HFF-Myc (cell line): Measurements from ENCODE around the gene C6orf15.

Experiments
- DNase-seq: peaks from one replicate; pipeline ENCODE4 v3.0.0-alpha.2; 2011; ENCODE audit warnings: low read depth; ENCODE audit errors: extremely low read depth
- H3K4me3 ChIP-seq: replicated peaks from 2 replicates; pipeline ENCODE4 v1.5.1; 2011; ENCODE audit warnings: low read depth, mild to moderate bottlenecking, control low read depth, low read length
- CTCF ChIP-seq: IDR thresholded peaks from 2 replicates; pipeline ENCODE4 v1.5.1; 2012; ENCODE audit warnings: mild to moderate bottlenecking, low read depth, low read length, control low read depth; ENCODE audit errors: missing control alignments

C6orf15 gene

GRCh38 chr6:31125586-31126363, 13.4 kb upstream of the C6orf15 start:
- no peak overlapping the region for H3K4me3 ChIP-seq
- no peak for DNase-seq
- TF ChIP-seq CTCF, result no peak

- TF ChIP-seq CTCF, result no peak
- DNase-seq, result no peak
- no peak overlapping the region for H3K4me3 ChIP-seq
Measured at GRCh38 chr6:31125162-31125561, 12.8 kb upstream of the C6orf15 start.

GRCh38 chr6:31122791-31123706, 10.7 kb upstream of the C6orf15 start:
- no peak overlapping the region for H3K4me3 ChIP-seq
- DNase-seq, result no peak
- TF ChIP-seq CTCF, result no peak

DNA sequence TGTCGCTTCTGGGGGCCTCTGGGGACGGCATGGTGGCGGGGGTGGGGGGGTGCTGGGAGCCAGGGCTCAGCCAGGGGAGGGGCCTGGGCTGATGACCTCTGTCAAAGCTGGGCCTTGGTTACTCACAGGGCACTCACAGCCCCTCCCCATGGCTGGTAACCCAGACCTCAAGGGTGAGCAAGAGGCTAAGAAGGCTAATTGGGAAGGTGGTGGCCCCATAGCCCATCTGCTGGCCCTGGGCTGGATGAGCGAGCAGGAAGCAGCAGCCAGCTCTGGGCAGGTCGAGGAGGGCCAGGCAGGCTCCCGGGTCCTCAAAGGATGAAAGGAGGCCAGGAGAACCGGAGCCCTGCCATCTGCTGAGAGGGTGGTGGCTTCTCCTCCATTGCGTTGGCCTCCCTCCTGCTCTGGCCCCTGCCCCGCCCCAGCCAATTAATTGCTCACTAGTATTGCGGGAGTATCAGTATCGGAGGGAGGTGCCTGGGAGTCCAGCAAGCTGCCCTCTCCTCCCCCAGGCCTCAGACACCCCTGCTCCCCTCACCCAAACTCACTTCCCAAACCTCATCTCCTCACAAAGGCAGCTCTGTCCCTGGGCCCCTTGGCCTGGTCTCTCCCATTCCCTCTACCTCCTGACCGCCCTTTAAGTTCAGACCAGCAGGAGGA, 8.9 kb upstream of the C6orf15 start:
- TF ChIP-seq CTCF, result no peak

DNA sequence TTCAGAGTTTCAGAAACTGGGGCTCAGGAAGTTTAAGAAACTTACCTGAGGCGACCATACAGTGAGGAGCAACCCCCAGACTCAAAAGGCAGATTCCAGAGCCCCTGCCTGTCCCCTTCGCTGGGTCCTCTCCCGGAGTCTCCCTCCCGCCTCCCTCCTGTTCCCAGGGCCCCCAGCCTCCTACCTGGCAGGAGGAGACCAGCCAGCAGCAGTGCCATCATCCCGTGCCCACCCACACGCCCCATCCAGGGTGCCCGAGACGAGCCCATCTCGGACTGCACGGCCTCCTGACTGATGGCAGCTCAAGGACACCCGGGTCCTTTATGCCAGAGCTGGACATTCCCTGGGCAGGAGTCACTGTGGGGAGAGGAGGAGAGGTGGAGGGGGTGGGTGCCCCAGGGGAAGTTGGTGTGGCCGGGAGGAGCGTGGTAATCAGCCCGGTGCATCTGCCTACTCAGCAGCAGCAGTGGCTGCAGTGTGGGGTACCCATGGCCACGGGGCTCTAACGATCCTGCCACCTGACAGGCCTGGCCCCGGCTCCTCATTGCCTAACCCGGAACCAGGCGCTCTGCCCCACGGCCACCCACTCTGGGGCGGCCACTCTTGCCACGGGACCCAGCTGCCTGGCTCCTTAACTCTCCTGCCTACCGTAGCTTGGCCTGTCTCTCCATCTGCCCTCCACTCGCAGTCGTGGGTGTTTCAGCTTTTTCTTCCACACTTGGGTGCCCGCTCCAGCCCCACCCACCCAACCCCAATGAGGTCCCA, 8.0 kb upstream of the C6orf15 start, which contains the start of gene CDSN:
Gene CDSN, minus strand, starts transcription at position 296 of the 765 bp plus-strand sequence. Its CDS starts 27 bp downstream, at position 269.
- TF ChIP-seq CTCF, result no peak
- no peak for DNase-seq
- H3K4me3 ChIP-seq, result no peak within 1 kb of the TSS

More for the DNA sequence above, 8.9 kb upstream of the C6orf15 start:
- DNase-seq, result no peak
- no peak overlapping the region for H3K4me3 ChIP-seq

- no peak for DNase-seq
- TF ChIP-seq CTCF, result no peak
- no peak overlapping the region for H3K4me3 ChIP-seq
Measured at GRCh38 chr6:31118178-31118577, 5.8 kb upstream of the C6orf15 start.
